GM20431 (cell line): Measurements from ENCODE around the gene RBMY1E.
"Not testable (repeated sequence)": the region's sequence is repeated elsewhere in the genome, so short reads cannot be mapped to it uniquely, and the experiment has no call there.

Experiments used
- in situ Hi-C: fragments of 300-500 bp; cut with MseI, MboI; formaldehyde crosslinking; loops from one replicate; pipeline ENCODE4 v1.15.0; 2020; ENCODE audit warnings: low sequenced_read_pairs; ENCODE audit not compliant: unreplicated experiment

The RBMY1E gene

DNA sequence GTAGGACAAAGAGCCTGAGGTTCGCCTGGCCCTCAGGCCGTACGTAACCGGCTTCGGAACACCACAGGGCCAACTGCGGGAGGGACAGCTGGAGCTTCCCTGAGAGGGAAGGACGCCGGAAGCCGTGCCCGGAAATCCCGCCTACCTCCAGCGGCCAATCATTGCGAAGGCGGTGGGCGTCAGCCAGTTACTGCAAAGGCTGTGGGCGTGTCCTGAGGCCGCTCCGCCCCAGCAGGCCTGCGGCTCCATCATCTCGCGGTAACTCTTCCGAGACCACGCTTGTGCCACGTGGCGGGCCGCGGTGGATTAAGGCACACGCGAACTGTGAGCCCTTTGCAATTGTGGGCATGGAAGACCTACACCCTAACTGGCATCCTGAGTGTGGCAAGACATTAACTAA is at the start of gene RBMY1E:
TSS of gene RBMY1E (minus strand) at position 101 of the 400 bp plus-strand sequence. CDS start 1,978 bp downstream, outside the sequence.
- in situ Hi-C loops: not testable (repeated sequence)

GRCh38 chrY:21894426-21894825 is 23.4 kb downstream of the RBMY1E start, which contains the start of gene RBMY1D:
Gene RBMY1D (minus strand): TSS chrY:21894526. CDS start chrY:21892513, 2,013 bp downstream.
- in situ Hi-C loops: not testable (repeated sequence)

DNA sequence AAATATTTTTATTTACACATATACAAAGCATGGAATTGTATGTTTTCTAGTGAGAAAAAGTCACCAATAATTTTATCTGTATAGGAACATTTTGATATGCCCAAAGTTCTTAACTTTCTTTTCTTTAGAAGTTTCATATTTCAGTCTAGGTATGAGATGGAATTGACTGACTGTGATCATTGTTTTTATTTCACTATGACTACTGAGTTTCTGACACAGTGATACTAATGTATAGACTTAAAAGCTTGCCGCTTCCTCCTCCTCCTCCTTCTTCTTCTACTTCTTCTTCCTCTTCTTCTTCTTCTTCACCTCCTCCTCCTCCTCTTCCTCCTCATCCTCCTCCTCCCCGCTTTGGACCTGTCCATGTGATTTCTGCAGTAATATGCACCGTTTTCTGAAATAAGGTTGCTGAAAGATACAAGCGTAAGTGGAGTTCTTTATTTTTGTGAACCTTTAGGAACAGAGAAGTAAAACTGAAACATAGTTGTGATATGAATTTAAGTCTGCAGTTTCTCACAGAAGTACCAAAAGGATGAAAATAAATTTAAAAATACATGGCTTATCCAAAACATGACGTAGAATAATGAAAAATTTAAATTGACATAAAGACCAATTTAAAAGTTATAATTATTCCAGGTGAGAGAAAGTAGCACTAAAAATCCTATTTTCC is 48.3 kb downstream of the RBMY1E start:
- in situ Hi-C loops: not testable (repeated sequence)
